Stimulated activated CD8-positive, alpha-beta memory T cell treated with anti-CD3 and anti-CD28 coated beads, Interleukin-15, amount 100 ng/mL, for 24 hours (primary cell): ENCODE data around the gene DHRS3.
"Not testable (repeated sequence)": the region's sequence is repeated elsewhere in the genome, so short reads cannot be mapped to it uniquely, and the experiment has no call there.

Source experiments
- DNase-seq: peaks from one replicate; pipeline ENCODE4 v3.0.0-alpha.2; 2020; ENCODE audit warnings: low read depth

DHRS3 gene

GRCh38 chr1:12573015-12573825 is 44.8 kb downstream of the DHRS3 start:
- no peak for DNase-seq

- no peak for DNase-seq
These were observed 45.5 kb downstream of the DHRS3 start for GRCh38 chr1:12572522-12572921.

GRCh38 chr1:12570291-12570690 is 47.7 kb downstream of the DHRS3 start:
- no peak for DNase-seq

- DNase-seq: no peak
These were observed 49.8 kb downstream of the DHRS3 start for GRCh38 chr1:12568009-12568767.

GRCh38 chr1:12567288-12567819 is 50.7 kb downstream of the DHRS3 start:
- no peak for DNase-seq

GRCh38 chr1:12566484-12567287 is 51.3 kb downstream of the DHRS3 start:
- DNase-seq: no peak

- DNase-seq: no peak
These were observed 52.1 kb downstream of the DHRS3 start for GRCh38 chr1:12565966-12566352.

- DNase-seq: no peak
These were observed 52.7 kb downstream of the DHRS3 start for GRCh38 chr1:12565094-12565965.

GRCh38 chr1:12564251-12564650 is 53.8 kb downstream of the DHRS3 start:
- not testable (repeated sequence) for DNase-seq

GRCh38 chr1:12562955-12563576 is 54.9 kb downstream of the DHRS3 start:
- no peak for DNase-seq

- no peak for DNase-seq
These were observed 56.9 kb downstream of the DHRS3 start for GRCh38 chr1:12561121-12561520.

- DNase-seq: no peak
These were observed 60.8 kb downstream of the DHRS3 start for GRCh38 chr1:12556957-12557935.

GRCh38 chr1:12556368-12556930 is 61.6 kb downstream of the DHRS3 start:
- no peak for DNase-seq

GRCh38 chr1:12555411-12556367 is 62.3 kb downstream of the DHRS3 start:
- no peak for DNase-seq

- no peak for DNase-seq
These were observed 63.3 kb downstream of the DHRS3 start for GRCh38 chr1:12554521-12555305.

- DNase-seq: no peak
These were observed 64.0 kb downstream of the DHRS3 start for GRCh38 chr1:12553963-12554362.
